GM18951 (cell line): ENCODE data around the gene CD19.
A peak's percentile ranks its signal among the peaks of the same experiment; 100 is the strongest.
"Not testable (repeated sequence)": the region's sequence is repeated elsewhere in the genome, so short reads cannot be mapped to it uniquely, and the experiment has no call there.

ENCODE experiments used
- POLR2A ChIP-seq: IDR thresholded peaks from 4 replicates; pipeline ENCODE4 v1.6.1; 2011; ENCODE audit warnings: mild to moderate bottlenecking; ENCODE audit not compliant: insufficient read length, insufficient read depth; ENCODE audit errors: extremely low read depth
- in situ Hi-C: fragments of 300-500 bp; cut with MboI; formaldehyde crosslinking; loops from one replicate; pipeline ENCODE4 v1.12.0; 2022; ENCODE audit warnings: low sequenced_read_pairs, mixed read lengths, inconsistent platforms; ENCODE audit not compliant: unreplicated experiment

The CD19 gene

DNA sequence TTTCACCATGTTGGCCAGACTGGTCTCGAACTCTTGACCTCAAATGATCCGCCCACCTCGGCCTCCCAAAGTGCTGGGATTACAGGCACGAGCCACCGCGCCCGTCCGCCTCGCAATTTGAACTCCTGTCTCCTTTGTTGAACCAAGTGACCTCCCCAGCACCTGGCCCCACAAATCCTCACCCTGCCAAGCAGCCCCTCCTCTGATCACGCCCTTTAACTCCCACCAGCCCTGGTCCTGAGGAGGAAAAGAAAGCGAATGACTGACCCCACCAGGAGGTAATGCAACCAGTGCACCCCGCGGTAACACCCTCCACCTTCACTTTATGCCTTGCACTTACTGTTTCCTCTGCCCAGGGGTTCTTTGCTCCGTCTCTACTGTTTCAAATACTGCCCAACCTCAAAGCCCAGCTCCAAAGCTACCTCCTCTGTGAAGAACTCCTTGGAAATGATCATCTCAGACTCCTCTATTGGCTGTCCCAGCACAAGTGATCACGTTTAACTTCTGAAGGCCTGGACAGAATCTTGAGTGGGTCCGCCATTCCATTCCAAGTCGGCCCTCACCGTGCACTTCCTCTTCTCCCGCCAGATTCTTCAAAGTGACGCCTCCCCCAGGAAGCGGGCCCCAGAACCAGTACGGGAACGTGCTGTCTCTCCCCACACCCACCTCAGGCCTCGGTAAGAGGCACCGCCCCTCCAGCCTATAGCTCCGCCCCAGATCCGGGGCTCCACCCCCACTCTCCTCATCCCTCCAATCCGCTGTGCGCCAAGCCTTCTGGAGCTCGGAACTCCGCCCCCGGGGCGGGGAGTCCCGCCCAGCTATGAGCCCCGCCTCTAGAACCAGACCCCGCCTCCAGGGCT is 4.4 kb downstream of the CD19 start:
- in situ Hi-C loops = no loop called here
- TF ChIP-seq POLR2A = peak; percentile 33

DNA sequence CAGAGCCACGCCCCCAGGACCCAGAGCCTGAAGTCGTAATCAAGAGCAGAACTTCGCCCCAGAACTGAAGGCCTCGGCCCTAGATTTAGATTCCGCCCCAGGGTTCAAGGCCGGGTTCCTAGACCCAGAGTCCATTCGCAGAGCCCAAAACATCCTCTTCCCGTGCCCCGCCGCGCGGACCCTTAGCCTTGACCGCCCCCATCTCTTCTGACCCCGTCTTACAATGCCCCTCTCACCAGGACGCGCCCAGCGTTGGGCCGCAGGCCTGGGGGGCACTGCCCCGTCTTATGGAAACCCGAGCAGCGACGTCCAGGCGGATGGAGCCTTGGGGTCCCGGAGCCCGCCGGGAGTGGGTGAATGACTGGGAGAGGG is 5.0 kb downstream of the CD19 start:
- in situ Hi-C loops = no loop called here
- TF ChIP-seq POLR2A = no peak

- no peak for TF ChIP-seq POLR2A
- in situ Hi-C loops = no loop called here
Observed at GRCh38 chr16:28937222-28937876, 5.6 kb downstream of the CD19 start.

DNA sequence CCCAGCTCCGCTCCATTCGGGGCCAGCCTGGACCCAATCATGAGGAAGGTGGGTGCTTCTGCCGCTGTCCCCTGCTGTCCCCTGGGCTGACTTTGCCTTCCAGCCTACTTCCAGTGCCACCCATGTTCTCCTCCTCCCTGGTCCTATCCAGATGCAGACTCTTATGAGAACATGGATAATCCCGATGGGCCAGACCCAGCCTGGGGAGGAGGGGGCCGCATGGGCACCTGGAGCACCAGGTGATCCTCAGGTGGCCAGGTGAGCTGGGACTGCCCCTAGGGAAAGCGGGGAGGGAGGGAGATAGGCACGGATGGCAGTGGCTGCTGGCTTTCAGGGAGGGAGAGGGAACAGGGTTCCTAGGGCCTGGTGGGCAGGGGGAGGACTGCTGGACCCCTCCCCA is 7.0 kb downstream of the CD19 start:
- no peak for TF ChIP-seq POLR2A
- in situ Hi-C loops = no loop called here

DNA sequence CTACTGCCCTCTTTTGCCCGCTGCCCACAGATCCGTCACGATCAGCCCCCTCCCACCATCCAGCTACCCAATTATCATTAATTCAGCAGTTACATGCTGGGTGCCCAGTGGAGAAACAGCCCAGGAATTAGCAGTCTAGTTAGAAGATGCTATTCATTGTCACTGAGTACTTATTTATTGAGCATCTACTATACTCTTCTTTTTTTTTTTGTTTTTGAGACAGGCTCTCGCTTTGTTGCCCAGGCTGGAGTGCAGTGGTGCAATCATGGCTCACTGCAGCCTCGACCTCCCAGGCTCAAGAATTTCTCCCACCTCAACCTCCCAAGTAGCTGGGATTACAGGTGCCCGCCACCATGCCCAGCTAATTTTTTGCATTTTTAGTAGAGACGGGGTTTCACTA is 8.1 kb downstream of the CD19 start:
- in situ Hi-C loops = not testable (repeated sequence)

DNA sequence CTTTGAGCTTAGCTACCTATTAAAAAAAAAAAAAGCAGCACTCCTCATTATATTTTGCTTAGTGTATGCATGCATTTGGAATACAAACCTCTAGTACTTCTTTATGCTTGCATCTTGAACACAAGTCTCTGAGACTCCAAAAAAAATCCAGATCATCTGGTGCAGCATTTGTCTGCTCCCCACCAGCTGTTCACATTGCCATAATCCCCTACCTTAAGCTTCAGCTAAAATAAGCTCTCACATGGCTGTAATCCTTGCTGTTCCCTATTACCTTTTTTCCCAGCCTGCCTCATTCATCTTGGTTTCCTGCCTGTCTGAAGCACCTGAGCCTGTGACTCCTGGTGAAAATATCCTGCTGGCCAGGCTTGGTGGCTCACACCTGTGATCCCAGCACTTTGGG is 11.5 kb downstream of the CD19 start:
- TF ChIP-seq POLR2A = no peak
- in situ Hi-C loops = no loop called here

- in situ Hi-C loops = no loop called here
- TF ChIP-seq POLR2A = no peak
Observed at GRCh38 chr16:28946681-28947080, 14.9 kb downstream of the CD19 start.

- in situ Hi-C loops = no loop called here
- TF ChIP-seq POLR2A = peak; percentile 88
Observed at GRCh38 chr16:28950648-28951409, 19.1 kb downstream of the CD19 start, which contains the start of gene NFATC2IP. TSS of gene NFATC2IP (plus strand) at chr16:28950937. CDS start at chr16:28951012, 75 bp downstream.

GRCh38 chr16:28951410-28951943 is 19.7 kb downstream of the CD19 start:
- in situ Hi-C loops = no loop called here
- no peak for TF ChIP-seq POLR2A

DNA sequence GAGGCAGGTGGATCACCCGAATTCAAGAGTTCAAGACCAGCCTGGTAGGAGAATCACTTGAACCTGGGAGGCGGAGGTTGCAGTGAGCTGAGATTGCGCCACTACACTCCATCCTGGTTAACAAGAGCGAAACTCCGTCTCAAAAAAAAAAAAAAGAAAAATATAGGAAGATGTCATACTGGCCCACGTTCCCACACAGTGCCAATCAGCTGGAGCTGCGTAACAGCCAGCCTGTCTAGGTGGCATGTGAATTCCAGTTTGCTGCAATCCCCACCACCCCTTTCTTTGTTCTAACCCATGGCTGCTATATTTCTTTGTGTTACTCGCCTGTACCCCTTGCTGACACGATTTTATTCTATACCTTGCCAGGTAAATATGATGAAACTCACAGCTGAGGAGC is 26.4 kb downstream of the CD19 start:
- TF ChIP-seq POLR2A = no peak
- in situ Hi-C loops = no loop called here

- in situ Hi-C loops = no loop called here
Observed at GRCh38 chr16:28958836-28959235, 27.1 kb downstream of the CD19 start.

GRCh38 chr16:28964072-28964471 is 32.3 kb downstream of the CD19 start:
- in situ Hi-C loops = no loop called here
- TF ChIP-seq POLR2A = no peak

More at GRCh38 chr16:28958836-28959235, 27.1 kb downstream of the CD19 start:
- no peak for TF ChIP-seq POLR2A

DNA sequence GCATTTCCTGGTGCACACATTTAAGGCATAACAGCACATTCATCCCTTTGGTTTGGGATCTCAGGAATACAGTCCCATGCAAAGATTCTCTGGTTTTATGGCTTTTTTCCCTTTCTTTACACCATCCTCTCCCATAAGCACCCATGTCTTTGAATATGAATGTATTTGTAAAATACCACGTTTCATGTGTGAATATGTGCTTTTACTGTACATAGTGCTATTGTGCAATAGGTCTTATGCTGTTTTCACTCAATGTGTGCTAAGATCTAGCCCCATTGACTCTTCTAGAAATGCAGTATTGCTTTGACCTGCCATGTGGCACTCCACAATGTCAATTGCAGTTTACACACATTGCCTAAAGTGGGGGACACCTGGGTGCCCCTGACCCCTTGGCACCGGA is 32.7 kb downstream of the CD19 start:
- no peak for TF ChIP-seq POLR2A

More for the DNA sequence above, 32.7 kb downstream of the CD19 start:
- in situ Hi-C loops = no loop called here
